Measurements from ENCODE around the gene ZBP1.

Gene ZBP1

DNA sequence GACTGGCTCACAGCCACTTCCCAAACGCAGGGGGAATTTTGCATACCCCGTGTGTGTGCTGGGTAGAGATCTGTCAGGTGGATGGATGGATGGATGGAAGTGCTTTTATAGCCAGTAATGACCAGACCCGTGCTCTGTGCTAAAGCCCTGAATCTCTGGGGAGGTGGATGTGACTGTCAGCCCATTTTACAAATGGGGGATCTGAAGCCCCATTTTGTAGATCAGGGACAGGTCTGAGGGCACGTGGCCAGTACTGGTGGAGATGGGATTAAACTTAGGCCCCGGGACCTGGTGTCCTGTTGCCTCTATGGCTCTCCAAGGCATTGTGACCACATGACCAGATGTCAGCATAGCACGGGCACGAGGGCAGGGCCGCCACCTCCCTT, 38.2 kb upstream of the ZBP1 start:
- no peak for DNase-seq (ENCODE audit: low read depth, low spot score)

DNA sequence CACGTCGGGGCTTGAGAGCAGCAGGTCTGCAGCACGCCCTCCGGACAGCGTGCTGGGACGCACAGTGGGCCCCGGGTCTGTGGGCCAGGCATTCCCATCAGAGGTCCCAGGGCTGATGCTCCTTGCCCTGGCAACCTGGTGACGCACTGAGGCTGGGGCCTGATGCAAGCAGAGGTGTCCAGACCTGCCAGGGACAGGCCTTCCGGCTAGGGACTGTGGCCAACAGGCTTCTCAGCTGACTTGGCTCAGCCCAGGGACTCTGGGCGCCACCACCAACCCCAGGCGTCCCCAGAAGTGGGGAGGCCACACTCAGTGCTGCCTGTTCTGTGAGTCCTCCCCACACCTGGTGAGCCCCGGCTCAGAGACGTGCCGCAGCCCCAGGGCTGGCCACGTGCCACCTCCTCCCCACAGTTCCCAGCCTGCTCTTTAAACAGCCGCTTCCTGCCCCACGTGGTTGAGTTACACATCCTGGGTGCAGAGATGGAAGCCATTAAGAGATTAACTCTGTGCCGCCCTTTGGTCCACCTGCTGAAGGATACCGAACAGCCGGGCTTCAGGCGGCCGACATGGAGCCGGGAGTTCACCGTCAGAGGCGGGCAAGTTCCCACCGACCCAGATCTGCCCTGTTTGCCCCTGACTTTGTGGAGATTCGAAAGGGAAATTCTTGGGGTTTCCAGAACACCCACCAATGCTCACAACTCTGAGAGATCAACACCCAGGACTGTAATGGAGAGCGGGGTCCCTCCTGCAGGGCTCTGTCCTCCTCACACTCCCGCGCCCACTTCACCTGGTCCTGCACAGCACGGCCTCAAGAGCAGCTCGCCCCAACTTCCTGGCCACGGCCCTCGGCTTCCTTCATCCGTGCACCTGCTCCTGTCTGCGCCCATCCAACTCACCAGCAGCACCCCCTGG, 37.6 kb upstream of the ZBP1 start:
- no peak for DNase-seq (ENCODE audit: low read depth, low spot score)

DNA sequence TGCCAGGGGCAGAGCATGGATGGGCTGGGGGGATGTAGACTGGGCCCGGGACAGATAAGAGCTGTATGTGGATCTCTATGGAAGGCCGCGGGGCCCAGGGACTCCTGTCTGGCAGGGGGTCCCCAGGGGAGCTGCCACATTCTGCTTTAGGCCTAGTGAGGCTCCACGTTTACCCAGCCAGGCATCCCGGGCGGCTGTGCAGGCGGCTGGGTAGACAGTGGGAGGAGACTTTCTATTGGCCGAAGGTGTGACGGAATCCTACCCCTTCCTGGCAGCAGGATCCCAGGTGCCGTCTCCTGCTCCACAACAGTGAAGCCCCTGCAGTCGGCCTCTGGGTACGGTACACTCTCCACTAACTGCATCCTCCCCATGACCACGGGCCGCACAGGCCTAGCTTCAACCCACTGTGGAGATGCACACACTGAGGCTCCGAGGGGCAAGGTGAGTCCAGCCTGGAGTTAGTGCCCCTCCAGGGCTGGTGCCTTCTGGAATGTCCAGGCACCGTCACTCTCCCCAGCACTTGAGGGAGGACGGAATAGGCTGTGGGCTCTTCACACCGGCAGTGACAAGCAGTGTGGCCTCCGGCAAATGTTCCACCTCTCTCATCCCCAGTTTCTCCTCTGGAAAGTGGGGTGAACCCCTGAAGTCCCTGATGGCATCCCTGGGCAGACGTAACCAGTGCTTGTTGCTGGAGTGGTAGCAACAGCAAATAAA, 36.8 kb upstream of the ZBP1 start:
- no peak for DNase-seq (ENCODE audit: low read depth, low spot score)

DNA sequence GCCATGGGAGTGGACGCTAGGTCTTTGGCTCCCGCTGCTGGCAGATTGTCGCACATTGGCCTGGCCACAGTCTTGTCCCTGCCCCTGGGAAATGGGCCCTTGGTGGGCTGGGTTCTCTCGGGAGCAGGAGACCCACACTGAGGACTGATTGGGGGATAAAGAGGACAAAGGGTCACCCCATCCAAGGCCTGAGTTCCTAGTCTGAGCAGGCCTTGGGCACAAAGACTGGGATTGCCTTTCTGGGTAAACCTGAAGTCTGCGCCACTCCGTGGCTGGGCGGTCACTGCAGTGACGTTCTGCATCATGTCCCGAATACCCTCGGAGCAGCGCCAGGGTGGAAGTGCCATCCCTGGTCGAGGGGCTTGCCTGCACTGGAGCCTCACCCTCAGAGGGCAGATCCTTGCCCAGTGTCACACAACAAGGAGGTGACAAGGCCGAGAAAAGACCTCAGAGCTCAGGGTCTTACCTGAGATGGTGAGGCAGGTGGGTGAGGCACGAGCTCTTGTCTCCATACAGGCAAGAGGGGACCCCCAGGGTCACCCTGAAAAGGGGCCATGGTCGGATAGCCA, 36.1 kb upstream of the ZBP1 start:
- DNase-seq (ENCODE audit: low read depth, low spot score): no peak

DNA sequence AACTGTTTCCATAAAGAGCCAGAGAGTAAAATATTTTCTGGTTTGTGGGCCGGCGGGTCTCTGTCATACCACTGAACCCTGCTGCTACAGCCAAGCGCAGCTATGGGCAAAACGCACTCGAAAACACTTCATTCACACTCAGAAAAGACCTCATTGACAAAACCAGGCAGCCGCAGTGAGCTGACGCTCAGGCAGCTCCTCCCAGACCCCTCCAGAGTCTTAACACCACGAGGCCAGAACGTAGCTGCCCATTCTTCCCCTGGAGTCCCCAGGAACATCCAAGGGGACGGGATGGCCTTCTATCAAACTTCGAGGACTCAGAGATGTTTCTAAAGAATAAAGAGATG, 35.6 kb upstream of the ZBP1 start:
- no peak for DNase-seq (ENCODE audit: low read depth, low spot score)

DNA sequence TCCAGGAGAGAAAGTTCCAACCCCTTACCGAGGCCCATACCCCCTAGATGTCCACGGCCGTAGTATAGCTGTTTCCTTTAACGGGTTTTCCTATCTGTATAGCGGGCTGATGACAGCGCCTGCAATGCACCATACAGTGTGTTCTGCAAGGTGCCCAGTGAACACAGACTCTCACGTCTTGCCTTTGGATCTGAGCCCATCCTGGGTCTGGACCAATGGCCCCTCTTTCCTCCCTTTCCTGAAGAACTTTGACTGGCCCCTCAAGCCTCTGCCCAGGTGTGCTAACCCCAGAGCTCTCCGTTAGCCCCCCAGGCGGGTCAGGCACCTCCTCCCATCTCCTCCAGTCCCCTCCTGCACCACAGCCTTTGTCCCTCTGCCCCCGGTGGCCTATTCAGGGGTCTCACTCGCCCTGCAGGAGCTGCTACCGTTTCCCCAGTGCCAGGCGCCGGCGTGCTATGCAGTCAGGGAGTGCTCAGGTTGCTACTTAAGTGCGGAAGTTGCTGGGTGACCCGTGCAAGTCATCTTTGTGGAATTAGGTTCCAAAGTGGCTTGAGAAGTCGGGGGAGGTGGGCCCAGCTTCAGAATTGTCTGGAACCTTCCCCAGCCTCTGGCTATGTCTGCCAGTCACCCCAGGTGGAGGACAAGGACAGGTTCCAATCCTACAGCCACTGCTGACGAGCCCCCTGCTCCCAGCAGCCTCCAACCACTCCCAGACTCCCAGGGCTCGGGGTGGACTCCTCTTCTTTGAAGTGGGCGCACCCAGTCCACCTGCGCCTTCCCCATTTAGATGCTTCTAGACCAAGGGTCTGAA, 35.0 kb upstream of the ZBP1 start:
- DNase-seq (ENCODE audit: low read depth, low spot score): no peak

DNA sequence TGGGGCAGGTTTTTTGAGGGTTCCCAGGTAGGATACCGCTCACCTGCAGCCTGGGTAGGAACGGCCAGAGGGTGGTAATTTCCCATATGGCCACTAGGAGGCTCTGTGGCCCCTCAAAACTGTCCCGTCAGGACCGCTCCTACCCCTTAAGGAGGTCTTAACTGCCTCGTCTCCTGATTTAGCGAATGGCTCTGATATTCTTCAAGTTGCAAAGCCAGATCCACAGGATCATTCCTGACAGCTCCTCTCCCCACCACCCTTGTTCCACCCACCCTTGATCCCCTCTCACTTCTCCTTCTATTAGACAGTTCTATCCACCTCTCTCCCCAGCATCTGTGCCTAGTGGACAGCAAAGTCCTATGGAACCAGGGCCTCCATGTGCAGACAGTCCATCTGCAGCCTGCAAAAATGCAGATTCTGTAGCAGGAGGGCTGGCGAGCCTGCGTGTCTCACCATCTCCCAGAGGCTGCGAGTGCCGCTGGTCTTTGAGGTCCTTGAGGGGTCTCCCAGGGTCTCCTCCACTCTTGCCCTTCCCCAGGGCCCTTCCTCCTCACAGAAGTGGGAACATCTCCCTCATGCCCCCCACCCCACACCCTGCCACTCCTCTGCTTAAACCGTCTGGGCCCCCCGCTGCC, 34.3 kb upstream of the ZBP1 start:
- no peak for DNase-seq (ENCODE audit: low read depth, low spot score)

DNA sequence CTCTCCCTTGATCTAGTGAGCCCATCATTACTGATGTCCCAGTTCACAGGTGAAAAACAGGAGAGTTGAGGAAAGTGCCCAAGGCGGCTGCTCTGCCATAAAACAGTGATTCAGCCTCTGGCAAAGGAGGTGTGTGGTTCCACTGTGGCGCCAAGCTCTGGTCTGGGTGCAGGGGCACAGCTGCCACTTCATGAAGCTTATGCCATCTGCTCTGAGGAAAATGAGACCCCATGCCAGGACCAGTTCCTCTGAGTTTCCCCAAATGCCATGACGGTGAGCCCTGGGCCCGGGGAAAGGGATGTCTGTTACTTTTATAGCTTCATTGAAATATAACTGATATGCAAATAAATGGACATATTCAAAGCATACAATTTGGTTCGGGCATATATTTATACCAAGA, 33.7 kb upstream of the ZBP1 start:
- no peak for DNase-seq (ENCODE audit: low read depth, low spot score)

DNA sequence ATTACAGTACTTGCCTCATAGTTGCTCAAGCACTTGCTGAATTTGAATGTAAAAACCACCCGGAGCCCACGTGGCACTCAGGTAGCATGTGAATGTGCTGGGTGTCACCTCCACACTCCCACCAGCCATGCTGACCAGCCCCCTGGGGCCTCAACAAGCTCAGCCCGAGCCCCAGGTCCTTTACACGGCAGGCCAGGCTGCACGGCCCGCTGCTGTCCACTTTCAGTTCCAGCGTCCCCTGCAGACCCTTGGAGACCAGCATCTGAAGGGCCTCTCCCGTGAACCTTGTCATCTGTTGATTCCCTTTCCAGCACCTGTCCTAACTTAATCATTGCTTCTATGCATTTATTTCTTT, 33.3 kb upstream of the ZBP1 start:
- DNase-seq (ENCODE audit: low read depth, low spot score): no peak

DNA sequence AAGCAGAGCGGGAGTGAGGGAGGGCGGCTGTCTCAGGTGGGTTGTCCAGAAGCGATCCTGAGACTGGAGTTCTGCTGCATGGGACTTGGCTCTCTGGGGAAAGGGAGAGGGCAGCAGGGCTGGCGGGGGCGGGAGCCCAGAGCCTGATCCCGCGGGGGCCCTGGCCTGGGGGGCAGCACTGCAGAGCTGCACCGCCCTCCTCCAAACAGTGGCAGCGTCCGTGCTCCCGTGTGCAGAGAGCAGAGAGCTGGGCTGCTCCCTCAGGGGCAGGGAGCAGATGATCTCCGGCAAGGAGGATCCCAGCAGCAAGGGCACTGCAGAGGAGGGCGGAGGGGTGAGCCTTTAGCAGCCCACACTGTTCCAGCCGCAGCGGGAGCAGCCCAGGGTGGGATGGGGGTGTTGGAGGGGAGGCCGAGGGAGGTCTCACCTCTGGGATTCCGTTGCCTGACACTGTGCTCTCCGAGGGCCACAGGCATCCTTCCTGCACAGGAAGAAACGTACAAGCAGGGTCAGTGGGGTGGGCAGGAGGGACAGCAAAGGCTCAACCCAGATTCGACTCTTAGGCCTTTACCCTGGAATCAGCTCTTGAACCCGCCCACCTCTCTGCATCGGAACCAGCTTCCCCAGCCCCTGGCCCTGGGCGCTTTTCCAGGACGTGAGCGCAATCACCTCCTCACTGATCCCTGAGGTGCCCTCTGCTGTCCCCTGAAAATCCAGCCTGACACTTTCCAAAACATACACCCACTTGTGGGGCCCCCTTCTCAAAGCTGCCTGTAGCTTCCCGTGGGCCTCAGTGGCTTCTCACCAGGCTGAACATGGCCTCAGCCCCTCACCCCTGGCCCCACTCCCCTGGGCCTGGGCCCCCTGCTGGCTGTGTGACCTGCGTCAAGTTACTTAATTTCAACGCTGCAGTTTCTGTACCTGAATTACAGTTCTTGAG, 32.6 kb upstream of the ZBP1 start:
- DNase-seq (ENCODE audit: low read depth, low spot score): no peak

DNA sequence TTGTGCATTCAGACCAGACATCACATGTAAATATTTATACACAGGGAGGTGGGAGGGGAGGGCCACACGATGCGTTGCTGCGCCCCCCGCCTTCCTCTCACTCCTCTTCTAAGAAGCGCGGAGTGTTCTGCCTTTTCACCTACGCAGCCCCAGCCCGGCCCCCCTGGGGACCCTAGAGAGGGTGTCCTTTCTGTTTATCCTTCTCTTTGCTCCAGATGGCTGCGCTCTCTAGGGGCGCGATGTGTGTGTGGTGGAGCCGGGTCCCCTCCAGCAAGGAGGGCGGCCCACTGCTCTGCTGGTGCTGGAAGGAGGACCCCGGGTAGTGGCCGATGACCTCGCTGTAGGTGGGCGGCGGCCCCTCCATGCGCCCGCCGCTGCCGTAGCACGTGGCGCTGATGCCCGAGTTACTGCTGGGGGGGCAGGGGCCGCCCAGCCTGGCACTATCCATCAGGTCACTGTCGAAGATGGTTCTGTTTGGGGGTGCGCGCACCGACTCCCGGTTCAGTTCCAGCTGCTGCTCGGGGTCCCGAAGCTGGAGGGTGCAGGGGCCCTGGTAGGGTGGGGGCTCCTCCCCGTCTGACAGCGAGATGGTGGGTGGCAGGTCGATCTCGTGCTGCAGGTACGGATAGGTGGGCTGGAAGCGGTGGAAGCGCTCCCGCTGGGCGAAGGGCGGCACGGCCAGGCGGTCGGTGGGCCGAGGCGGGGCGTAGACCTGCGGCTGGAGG, 31.8 kb upstream of the ZBP1 start:
- no peak for DNase-seq (ENCODE audit: low read depth, low spot score)

DNA sequence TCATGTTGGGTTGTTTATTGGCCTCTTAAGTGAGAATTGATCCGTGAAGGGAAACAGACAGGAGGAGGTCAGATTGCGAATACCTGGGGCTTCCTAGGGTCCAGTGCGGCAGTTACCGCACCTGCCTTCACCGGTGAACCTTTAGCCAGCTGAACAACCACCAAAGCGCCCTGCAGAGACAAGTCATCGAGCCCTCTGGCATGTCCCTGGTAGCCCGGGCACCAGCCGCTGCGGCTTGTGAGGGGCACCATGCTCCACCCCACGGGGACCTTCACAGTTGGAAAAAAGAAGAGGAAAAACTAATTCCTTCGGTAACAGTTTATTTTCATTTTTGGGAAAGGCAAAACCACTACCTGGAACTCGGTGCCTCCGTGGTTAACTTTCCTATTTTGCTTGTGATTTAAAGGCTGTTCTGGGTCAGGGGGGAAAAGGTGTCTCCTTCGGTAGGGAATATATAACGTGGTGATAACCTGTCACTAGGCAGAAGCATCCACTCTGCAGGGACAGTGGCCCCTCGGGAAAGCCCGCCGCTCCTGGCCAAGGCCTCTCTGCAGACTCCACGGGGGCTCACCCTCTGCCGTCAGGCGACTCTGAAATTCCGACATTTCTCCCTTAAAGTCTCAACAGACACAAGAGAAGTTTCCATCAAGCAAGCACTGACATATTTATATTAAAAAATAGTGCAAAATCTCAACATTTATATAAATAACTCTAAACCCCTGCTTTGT, 30.7 kb upstream of the ZBP1 start:
- DNase-seq (ENCODE audit: low read depth, low spot score): no peak

DNA sequence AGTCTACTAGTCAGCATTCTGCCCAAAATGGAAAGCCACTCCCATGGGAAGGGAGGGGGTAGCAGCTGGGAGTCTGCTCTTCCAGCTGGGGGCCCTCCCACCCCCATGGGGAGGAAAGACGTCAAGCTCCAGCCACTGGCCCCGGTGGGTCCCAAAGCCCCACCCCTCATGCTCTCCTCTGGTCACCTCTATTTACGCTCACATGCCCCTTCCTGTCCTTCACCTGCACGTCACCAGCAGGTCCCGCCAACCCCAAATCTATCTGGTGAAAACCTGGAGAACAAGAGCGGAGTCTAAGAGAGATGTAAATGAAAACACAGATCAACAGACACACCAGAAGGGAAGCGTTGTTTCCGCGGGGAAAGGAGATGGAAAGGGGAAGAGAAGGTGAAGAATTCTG, 30.0 kb upstream of the ZBP1 start:
- no peak for DNase-seq (ENCODE audit: low read depth, low spot score)

DNA sequence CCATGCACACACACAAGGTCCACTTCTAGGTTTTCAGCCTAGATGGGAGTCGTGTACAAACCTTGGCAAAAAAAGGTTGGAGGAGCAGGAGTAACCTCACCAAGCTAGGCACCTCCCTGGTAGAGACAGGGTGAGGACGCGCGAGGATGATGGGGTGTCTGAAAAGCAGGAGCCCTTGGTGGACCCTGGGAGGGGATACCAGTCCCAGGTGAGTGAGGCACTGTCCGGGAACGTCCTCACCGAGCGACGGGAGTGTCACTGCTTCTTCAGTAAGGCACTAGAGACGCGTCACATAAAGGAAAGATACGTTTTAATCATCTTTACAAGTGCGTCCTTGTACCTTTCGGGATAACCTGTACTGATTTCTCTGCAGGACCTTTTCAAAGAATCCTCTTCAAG, 29.4 kb upstream of the ZBP1 start:
- no peak for DNase-seq (ENCODE audit: low read depth, low spot score)

DNA sequence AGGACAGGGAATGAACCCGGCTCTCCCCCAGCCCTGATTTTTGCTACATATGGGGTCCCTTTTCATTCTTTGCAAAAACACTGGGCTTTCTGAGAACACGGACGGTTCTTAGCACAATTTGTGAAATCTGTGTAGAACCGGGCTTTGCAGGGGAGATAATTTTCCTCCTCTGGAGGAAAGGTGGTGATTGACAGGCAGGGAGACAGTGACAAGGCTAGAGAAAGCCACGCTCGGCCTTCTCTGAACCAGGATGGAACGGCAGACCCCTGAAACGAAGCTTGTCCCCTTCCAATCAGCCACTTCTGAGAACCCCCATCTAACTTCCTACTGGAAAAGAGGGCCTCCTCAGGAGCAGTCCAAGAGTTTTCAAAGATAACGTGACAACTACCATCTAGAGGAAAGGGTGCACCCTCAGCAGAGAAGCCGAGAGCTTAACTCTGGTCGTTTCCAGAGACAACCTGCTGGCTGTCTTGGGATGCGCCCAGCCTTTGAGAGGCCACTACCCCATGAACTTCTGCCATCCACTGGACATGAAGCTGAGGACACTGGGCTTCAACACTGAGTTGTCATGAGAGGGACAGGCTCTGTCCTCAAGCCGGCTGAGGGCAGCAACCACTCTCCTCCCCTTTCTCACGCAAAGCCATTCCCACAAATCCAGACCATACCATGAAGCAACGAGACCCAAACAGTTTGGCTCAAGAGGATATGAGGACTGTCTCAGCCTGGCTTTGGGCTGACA, 28.8 kb upstream of the ZBP1 start:
- DNase-seq (ENCODE audit: low read depth, low spot score): no peak

DNA sequence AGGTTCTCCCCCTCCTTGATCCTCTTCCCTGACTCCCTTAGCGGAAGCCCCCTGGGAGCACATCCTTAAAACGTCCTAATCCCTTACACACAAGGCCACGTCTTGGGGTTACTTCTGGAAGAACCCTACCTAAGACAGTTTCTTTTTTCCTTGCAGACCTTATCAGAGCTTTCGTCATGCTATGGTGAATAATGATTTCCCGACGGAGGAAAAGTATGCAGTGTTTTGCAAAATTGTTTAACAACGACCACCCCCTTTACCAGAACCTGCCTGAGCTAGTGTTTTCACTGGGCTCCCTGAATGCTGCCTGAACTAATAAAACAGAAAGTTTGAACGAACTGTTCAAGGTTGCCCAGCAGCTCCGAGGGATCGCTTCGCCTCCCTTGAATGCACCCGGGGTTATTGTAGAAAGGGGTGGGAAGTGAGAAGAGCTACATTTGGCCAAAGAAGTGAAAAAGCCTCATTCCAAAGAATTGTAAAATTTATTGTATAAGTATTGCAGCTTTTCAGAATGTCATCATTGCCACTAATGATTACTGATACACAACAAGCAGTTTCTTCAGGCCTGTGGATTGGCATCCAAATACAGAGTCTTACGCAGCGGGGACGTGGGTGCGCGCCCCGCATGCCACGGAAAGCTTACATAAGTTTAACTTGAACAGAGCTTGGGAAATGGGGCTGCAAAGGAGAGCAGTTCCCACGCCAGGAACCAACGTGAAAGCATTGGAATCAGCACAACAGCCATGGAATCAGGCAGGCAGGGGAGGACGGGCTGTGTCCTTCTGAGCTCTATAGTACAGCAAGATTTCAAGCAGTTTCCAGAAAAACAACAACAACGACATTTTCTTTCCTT, 27.9 kb upstream of the ZBP1 start:
- no peak for DNase-seq (ENCODE audit: low read depth, low spot score)

All from activated CD4-positive, CD25-positive, alpha-beta regulatory T cell treated with anti-CD3 and anti-CD28 coated beads, Interleukin-2, amount 50 U/mL, for 16 hours (primary cell).